HG03354 (cell line): ENCODE results near the gene ZNF462.
"Not testable (repeated sequence)": the region's sequence is repeated elsewhere in the genome, so short reads cannot be mapped to it uniquely, and the experiment has no call there.

Experiments used
- ATAC-seq: cut with Tn5 transposase; IDR thresholded peaks from one replicate; pipeline ENCODE4 v1.9.1; 2021; ENCODE audit warnings: mild to moderate bottlenecking; ENCODE audit not compliant: unreplicated experiment, poor library complexity, severe bottlenecking

Gene ZNF462

DNA sequence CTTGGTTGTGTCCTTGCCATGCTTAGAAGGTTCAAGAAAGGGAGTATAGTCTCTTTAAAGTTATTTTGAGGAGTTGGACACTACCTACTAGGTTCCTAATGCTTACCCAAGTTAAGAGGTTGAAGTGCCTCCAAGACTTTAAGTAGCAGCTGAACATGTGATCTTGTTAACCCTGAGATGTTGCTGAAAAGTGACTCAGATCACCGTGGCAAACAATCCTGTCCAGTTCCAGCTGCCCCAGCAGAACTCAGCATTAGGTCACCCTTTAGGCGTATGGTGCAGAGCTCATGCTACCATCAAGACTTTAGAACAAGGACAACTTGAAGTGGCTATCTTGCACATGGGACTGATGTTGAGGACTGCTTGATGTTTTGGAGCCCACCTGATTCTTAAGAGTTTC, 22.5 kb downstream of the ZNF462 start:
- no peak for ATAC-seq

DNA sequence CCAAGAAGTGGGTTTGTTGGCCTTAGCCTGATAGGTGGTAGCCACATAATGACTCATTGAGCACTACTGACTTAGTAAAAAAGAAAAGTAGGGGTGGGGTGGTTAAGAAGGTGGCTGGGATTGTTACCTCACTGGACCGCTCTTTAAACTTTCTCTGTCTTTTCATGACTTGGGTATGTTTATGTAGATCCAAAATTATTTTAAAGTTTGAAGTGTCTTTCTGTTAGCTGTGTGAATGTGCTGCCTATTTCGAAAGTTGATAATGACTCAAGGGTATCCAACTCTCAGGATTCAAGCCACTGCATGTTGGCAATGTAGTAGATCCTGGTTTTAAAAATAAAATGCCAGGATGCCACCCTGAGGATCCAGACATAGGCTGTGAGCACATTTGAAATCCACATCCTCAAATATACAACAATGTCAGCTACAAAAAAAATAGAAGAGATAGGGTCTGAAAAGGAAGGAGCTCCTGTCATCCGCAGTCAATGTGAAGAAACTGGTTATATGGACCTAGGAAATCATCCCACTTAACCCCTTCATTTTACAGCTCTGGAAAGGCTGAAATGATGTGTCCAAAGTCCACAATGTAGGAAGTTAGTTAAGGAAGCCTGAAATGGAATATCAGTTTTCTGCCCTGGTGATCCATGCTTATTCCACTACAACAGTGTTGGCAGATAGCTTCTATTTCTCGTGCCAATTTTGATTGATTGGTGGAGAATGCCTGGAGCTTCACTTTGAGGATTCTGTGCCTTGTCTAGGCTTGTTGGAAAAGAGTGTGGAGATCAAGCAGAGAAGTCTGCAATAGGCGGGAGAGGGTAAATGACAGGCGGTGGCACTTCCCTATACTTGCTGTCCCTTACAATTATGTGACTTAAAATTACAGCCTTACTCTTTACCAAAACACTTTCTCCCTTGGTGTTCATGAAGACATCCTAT, 23.4 kb downstream of the ZNF462 start:
- ATAC-seq = no peak

DNA sequence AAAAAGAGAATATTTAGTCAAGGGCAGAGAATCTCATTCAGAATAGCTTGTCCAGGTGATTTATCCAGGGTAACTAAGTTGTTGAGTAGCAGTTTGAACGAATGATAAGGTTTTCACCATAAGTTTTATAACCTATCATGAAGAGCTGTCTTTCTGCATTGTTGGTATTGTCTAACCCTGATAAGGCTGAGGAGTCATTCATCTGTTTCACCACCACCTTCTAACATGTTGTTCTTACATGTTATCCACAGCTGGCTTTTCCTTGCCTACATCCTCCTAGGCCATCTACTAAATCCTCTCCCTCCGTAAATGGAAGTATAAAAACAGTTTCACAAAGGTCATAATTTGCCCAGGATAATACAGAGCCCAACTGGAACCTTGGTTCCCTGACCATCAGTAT, 24.1 kb downstream of the ZNF462 start:
- ATAC-seq = no peak

DNA sequence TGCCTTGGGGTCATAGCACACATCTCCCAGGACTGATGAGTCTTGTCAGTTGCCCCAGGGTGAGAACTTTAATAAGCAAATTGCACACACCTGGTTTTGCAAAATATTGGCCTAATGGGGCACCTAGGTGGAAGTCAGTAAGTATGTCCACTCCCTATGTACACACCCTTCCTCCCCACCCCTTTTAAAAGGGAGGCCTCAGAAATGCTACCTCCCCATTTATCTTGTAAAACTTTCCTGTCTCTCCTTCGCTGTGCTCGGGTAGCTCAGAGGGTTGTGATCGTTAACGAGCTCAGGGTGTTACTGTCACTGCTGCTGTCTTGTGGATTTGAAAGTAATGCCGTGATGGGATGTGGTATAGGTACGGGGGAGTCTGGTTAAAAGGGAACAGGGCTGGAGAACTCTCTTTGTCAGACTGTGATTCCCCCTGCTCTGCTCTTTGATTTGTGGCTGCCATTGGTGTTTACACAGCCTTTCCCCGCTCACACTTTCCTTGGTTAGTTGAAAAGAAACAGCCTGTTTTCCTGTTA, 26.2 kb downstream of the ZNF462 start:
- ATAC-seq = no peak

DNA sequence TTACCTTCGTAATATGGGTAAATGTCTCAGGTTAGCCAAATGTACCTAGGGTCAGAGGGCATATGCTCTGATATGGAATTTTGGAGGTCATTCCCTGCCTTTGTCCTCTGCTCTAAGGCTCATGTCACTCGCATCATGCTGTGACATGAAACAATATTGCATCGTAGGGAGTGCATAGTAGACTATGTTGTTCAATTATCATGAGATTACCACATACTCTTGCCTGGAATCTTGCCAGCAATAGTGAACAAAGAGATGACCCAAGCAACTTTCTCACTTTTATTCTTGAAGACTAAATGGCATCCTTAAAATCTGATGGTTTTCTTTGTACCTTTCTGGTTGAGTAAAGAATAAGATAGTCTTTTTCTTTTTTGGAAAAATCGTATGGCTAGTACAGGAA, 27.6 kb downstream of the ZNF462 start:
- no peak for ATAC-seq

DNA sequence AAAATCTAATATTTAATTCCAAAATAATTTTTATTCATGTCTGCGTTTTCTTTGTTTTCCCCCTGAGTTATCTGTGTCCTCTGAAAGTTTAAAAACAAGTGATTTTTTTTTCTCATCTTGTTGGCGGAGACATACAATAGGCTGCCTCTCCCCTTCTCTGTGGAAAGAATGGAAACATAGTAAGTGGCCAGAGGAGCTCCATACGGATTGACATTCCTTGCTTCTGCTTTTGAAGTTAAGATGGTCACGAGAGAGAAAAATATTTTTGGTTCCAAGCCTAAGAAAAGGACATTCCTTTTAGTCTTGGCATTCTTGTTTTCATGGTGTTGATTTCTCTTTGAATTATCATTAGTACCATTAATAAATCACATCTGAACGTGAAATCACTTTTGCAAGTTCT, 28.3 kb downstream of the ZNF462 start:
- ATAC-seq = no peak

DNA sequence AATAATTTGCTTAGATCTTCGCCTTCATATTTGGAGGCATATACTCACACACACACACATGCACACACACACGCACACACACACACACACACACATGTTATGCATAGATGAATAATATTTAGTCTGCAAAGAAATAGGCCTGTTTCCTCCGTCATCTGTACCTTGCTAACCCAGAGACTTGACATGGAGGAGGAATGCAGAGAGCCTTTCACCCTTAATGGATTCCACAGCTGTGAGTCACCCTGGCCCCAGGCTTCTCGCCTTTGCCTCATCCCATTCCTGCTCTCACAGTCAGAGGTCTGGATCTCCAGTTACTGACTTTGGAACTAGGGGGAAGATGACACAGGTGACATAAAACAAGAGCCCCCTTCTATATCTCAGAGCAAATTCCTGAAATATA, 29.7 kb downstream of the ZNF462 start:
- ATAC-seq = no peak

DNA sequence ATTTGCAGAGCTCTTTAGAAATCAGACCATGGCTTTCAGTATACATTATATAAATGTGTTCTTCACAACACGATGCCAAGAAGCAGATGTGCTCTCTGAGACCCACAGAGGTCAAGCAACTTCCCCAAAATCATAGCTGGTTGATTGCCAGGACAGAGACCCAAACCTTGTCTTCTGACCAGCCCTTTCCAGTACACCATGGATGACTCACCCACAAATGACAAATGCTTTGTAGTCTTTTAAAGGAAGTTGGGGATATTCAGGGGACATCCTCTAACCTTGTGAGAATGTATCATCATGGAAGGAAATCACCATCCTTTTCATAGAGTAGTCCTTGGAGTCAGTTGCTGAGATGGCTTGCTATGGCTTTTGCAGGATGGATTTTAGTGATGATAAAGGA, 30.1 kb downstream of the ZNF462 start:
- ATAC-seq = no peak

DNA sequence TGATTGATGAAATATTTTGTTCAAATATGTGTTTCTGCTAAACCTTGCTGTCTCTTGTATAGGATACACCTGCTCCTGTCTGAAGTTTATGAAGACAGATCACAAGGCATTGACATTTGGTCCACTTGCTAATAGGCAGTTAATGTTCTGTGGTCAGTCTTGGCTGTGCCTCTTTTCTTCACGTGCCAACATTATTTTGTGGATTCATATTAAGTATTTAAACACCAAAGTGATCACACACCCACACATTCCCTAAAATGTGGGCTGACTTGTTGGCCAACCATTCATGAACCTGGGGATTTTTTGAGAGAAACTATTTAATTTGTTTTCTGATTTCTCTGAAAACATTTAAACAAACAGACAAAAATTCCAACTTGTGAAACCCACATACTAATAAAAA, 33.7 kb downstream of the ZNF462 start:
- no peak for ATAC-seq

DNA sequence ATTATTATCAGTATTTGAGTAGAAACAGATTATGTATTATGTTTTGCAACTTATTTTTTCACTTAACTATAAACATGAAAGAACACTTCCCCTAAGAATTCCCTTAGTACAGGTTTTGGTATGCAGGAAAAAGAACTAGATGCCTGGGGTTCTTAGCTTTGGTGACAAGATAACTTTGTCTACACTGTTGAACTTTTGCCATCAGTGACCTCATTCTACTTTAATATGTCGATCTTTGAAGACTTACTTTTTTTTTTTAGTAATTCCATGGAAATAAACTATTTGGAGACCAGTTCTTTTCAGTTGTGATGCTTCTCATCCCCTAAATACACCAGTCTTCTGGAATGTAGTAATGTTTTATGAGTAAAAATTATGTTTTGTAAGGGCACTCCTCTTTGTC, 34.3 kb downstream of the ZNF462 start:
- no peak for ATAC-seq

DNA sequence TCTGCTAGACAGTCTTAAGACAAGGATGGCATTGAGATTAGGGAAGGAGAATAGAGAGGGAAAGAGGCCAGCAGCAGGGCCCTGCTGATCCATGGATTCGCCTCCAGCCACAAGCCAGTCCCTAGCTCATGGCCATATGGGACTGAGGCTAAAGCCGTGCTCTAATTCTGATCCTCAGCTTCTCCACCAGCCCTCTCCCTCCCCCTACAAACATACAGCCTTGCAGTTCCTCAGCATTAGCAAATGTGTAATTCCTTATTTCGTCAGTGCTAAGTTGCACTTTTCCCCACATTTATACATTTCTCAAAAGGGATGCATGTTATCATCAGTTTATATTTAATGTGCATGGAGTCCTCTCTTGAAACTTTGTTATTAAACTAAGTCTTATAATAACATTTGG, 34.8 kb downstream of the ZNF462 start:
- no peak for ATAC-seq

DNA sequence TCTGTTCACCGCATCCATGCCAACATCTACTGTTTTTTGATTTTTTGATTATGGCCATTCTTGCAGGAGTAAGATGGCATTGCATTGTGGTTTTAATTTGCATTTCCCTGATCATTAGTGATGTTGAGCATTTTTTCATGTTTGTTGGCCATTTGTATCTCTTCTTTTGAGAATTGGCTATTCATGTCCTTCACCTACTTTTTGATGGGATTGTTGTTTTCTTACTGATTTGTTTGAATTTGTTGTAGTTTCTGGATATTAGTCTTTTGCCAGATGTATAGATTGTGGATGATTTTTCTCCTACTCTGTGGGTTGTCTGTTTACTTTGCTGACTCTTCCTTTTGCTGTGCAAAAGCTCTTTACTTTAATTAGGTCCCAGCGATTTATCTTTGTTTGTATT, 37.6 kb downstream of the ZNF462 start:
- ATAC-seq = not testable (repeated sequence)

DNA sequence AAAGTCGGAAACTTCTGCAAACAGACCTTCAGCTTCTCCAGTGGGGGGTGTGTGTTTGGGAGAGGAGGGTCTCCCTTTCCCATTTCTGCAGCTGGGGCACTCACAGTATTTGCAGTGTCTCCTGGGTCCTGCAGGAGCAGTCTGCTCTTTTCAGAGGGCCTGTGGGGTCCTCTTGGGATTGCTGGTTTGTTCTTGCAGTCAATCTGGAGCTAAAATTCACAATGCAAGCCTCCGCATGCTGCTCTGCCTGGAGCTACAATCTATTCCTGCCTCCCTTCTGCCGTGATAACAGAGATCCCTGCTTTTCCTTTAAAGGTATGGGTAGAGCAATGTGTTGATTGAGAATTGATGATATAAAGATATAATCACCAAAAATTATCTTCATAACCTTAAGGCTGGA, 43.2 kb downstream of the ZNF462 start:
- no peak for ATAC-seq

DNA sequence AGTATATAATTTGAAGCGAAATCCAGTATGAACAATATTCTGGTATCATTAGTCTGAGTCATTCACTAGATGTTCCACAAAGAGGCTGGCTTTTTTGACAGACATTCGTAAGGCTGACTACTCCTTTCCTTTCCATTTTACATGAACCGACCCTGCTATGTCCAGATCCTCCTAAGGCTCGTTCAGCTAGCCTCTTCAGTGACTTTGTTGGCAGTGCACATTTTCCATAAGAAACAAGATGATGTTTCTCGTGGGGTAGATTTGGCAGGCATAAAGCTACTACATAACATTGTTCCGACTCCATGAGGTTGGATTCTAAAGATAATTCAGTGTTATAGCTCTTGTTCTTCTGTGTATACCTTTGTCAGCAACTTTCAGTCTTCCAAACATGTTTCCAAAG, 49.0 kb downstream of the ZNF462 start:
- ATAC-seq = no peak

DNA sequence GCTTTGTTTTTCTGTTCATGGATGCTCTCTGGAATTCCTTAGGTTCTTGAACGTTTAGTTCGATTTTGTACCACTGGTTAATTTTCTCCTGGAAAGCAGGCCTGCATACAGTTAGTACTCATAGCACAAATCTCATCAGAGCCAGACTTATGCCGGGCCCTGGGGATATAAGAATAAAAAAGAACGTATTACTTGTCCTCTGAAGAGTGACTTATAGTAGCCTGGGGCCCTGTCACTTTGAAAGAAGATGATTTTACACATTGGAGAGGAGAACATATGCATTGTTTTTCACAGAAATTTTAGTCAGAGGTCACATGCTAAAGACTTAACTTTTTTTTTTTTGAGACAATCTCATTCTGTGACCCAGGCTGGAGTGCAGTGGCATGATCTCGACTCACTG, 50.3 kb downstream of the ZNF462 start:
- no peak for ATAC-seq

DNA sequence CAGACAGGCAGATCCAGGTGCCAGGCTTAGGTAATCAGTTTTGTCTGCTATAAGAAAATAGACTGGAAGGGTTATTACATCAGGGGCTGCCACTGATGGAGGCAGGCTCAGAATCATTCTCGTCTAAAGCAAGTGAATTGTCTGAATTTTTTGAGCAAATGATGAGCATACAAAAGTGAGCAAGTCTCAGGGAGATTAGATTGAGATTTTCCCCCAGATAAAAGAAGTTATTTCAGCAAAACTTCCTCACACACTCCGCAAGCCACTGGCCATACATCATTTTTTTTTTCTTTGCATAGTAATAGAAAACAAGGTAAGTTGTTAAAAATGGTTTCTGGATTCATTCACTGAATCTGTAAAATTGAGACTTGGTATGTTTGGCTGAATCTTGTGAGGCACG, 52.9 kb downstream of the ZNF462 start:
- ATAC-seq = no peak

DNA sequence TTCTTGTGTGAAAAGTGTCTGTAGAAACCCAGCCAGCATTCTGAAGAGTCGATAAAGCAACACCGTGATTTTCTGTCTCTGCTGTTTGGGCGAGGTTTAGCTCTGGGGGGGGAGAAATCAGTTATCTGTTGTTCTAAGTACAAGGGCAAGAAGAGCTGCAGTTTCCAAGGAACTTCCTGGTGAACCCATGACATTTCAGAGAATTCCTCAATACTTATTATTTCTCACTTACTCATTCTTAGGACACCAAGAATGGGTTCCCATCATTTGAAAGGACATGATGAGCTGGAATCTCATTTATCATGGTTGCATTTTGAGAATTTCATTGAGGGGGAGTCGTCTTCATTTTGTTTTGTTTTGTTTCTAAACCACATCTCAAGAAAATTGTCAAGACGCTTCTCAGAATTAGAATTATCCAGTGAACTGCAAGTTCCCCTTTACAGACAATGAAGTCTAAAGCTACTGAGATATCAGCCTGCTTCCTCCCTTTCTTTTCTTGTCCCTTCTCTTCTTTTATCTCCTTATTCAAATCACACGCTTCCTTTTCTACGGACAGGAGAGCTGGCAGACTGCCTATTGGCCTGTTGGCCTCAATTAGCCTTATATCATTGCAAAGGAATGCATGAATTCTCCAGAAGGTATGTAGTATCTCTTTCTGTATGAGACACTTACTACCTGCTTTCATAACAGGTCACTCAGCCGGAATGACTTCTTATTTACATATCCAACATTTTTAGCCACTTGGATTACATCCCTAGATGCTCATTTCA, 53.7 kb downstream of the ZNF462 start:
- no peak for ATAC-seq

DNA sequence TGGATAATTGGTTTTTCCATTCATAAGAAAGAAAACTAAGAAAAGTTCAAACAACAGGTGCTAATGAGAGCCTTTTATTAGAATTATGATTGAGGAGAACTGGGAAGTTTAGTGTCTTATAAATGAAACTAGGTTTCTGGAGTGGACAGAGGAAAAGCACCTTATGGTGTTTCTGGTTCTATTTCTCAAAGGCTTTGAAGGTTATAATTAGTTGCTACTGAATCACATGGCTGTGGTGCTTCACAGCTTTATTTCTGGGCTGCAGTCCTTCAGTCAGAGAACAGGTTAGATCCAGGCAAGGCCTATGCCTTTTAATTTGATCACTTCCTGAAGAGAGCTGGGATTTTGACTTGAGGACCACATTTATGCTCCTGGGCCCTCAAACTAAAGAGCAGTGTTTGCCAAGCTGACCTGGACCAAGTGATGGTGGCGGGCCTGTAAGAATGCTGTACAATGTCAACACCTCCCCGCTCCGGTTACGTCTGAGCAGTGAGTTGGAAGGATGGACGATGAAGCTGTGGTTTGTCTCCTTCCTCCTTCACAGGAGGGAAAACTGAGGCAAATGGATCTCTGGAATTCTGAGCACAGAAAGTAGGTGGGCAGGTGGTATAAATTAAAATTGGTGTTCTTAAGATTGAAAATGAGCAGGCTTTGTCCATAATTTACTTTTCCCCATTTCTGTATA, 56.0 kb downstream of the ZNF462 start:
- no peak for ATAC-seq

DNA sequence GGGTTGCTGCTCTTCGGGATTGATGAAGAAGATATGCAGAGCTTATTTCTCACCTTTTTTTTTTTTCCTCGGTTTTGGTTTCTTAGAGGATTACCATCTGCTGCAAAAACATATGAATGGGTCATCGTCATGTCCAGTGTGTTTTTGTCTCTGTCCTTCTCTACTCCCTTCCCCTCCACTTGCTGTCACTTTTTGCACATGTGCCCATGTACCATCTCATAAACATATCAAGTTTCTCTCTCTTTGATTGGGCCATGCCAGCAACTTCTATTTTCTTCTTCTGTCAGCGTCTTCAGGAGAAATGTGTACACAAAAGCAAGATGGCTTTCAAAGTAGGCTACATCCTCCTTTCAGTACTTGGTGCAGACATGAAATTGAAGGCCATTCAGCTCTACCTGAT, 57.1 kb downstream of the ZNF462 start:
- no peak for ATAC-seq

DNA sequence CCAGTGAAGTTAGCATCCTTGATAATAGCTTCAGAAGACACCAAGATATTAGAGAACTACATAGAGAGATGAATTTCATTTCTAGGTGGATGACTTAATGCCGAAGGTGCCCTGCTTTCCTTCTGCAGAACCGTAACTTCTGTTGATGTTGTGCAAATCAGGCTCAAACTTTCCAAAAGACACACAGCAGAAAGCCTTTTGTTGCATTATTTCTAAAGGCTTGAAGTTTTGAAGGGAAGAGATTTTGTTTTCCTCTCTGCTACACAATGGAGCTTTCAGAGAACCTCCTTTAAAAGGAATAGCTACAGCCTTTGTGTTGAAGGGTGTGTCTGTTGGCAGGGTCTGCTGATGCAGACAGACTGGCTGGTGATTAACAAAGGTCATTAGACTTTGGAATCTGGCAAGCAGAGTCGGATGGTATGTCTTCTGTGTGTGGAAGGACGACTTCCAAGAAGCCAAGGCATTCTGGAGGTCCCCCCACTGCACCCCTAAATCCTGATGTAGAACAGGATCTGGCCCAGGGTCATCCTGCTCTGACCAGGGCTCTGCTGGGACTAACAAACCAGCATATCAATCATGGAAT, 57.8 kb downstream of the ZNF462 start:
- ATAC-seq = no peak
